Astrocyte (in vitro differentiated cells and primary cell): ENCODE results near the gene BORCS5. TPM values are rescaled to one million over a fixed set of nuclear protein-coding genes. Genes with fewer than 3 reads are reported as not detected.

Source experiments
- DNase-seq: peaks from one replicate; pipeline ENCODE4 v3.0.0-alpha.2; 2010; ENCODE audit warnings: low read depth
- FAIRE-seq: peaks from 2 replicates; lab custom pipeline; 2011; peaks lifted over from hg19 to GRCh38; lab: Jason Lieb, UNC
- H2AFZ ChIP-seq: 2 replicates; pipeline ENCODE4 v1.6.0; 2012; ENCODE audit warnings: low read depth, low read length, inconsistent platforms
- H3K27ac ChIP-seq: 2 replicates; pipeline ENCODE4 v1.5.1; 2011; ENCODE audit warnings: low read depth, low read length, inconsistent platforms
- H3K27me3 ChIP-seq: 2 replicates; pipeline ENCODE4 v1.6.0; 2011; ENCODE audit warnings: low read length, inconsistent platforms; ENCODE audit not compliant: insufficient read depth
- H3K36me3 ChIP-seq: 2 replicates; pipeline ENCODE4 v1.5.1; 2011; ENCODE audit warnings: low read length, inconsistent platforms; ENCODE audit not compliant: insufficient read depth
- H3K4me1 ChIP-seq: 2 replicates; pipeline ENCODE4 v1.5.1; 2011; ENCODE audit warnings: low read length, inconsistent platforms; ENCODE audit not compliant: insufficient read depth
- H3K4me2 ChIP-seq: 2 replicates; pipeline ENCODE4 v1.6.0; 2012; ENCODE audit warnings: low read length, inconsistent platforms
- H3K4me3 ChIP-seq: 2 replicates; pipeline ENCODE4 v1.5.1; 2011; ENCODE audit warnings: low read depth, mild to moderate bottlenecking, low read length, inconsistent platforms; ENCODE audit not compliant: insufficient read depth
- H3K79me2 ChIP-seq: 2 replicates; pipeline ENCODE4 v1.6.0; 2012; ENCODE audit warnings: mild to moderate bottlenecking, low read length, inconsistent platforms; ENCODE audit not compliant: insufficient read depth
- H3K9ac ChIP-seq: 2 replicates; pipeline ENCODE4 v1.6.0; 2012; ENCODE audit warnings: mild to moderate bottlenecking, low read length, inconsistent platforms
- H3K9me3 ChIP-seq: 2 replicates; pipeline ENCODE4 v1.5.1; 2012; ENCODE audit warnings: low read depth, mild to moderate bottlenecking, low read length, inconsistent platforms; ENCODE audit not compliant: insufficient read depth
- H4K20me1 ChIP-seq: 2 replicates; pipeline ENCODE4 v1.6.0; 2012; ENCODE audit warnings: low read length, inconsistent platforms; ENCODE audit not compliant: insufficient read depth
- H3K27ac Mint-ChIP-seq: one replicate; pipeline ENCODE4 v1.8.0; 2021; ENCODE audit warnings: mild to moderate bottlenecking, mixed read lengths; ENCODE audit not compliant: unreplicated experiment
- H3K27me3 Mint-ChIP-seq: one replicate; pipeline ENCODE4 v1.8.0; 2021; ENCODE audit warnings: low read depth, mixed read lengths; ENCODE audit not compliant: unreplicated experiment
- H3K36me3 Mint-ChIP-seq: one replicate; pipeline ENCODE4 v1.8.0; 2021; ENCODE audit warnings: low read depth, mixed read lengths; ENCODE audit not compliant: unreplicated experiment
- H3K4me1 Mint-ChIP-seq: one replicate; pipeline ENCODE4 v1.8.0; 2021; ENCODE audit warnings: low read depth, mixed read lengths; ENCODE audit not compliant: unreplicated experiment
- H3K4me3 Mint-ChIP-seq: one replicate; pipeline ENCODE4 v1.8.0; 2021; ENCODE audit warnings: mild to moderate bottlenecking, moderate library complexity, mixed read lengths; ENCODE audit not compliant: unreplicated experiment
- H3K9me3 Mint-ChIP-seq: one replicate; pipeline ENCODE4 v1.8.0; 2021; ENCODE audit warnings: mild to moderate bottlenecking, mixed read lengths; ENCODE audit not compliant: unreplicated experiment
- CTCF ChIP-seq: IDR thresholded peaks from 2 replicates; pipeline ENCODE4 v1.5.1; 2011; ENCODE audit warnings: low read depth, mild to moderate bottlenecking, inconsistent platforms, low read length, moderate library complexity; ENCODE audit not compliant: insufficient read depth
- EZH2 ChIP-seq: IDR thresholded peaks from 2 replicates; pipeline ENCODE4 v1.6.1; 2012; ENCODE audit warnings: mild to moderate bottlenecking, low read length, inconsistent platforms; ENCODE audit not compliant: insufficient read depth
- total RNA-seq: library from RNA; stranded (reverse); gene quantifications from 2 replicates; pipeline ENCODE4 v1.2.1, GENCODE V29; 2021

BORCS5 gene
- total RNA-seq, 1 donor from 2014 or later, result 8.1 TPM

- DNase-seq, result peak; percentile 77
- no peaks in the 10 kb centered on the region for H3K79me2 ChIP-seq
- H3K4me3 ChIP-seq, result no peak overlapping the region
- H3K27ac ChIP-seq, result peak overlapping the region; percentile 51
- Mint-ChIP-seq H3K4me3 (no peak overlapping the region), H3K9me3 (no peaks in the 10 kb centered on the region), H3K36me3 (peaks cover 2% of the 10 kb centered on the region), H3K4me1 (peaks cover 14% of the 10 kb centered on the region), H3K27me3 (no peaks in the 10 kb centered on the region), H3K27ac (peak overlapping the region; percentile 60)
- no peaks in the 10 kb centered on the region for H3K36me3 ChIP-seq
- H3K9ac ChIP-seq, result no peak overlapping the region
- no peaks in the 10 kb centered on the region for H3K9me3 ChIP-seq
- peaks cover 20% of the 10 kb centered on the region for H3K4me1 ChIP-seq
- H4K20me1 ChIP-seq, result no peaks in the 10 kb centered on the region
- no peak overlapping the region for H2AFZ ChIP-seq
- no peak for FAIRE-seq
- H3K4me2 ChIP-seq, result peak overlapping the region; percentile 55
- TF ChIP-seq EZH2, result no peak
- TF ChIP-seq CTCF, result no peak
- no peaks in the 10 kb centered on the region for H3K27me3 ChIP-seq
These were observed 85.7 kb downstream of the BORCS5 start for GRCh38 chr12:12442548-12443071.

GRCh38 chr12:12443431-12443878, 86.6 kb downstream of the BORCS5 start:
- no peak overlapping the region for H3K27ac Mint-ChIP-seq

More at GRCh38 chr12:12443431-12443878, 86.6 kb downstream of the BORCS5 start:
- H3K4me3 Mint-ChIP-seq, result no peak overlapping the region
- Histone ChIP-seq H3K36me3 (no peaks in the 10 kb centered on the region), H3K27me3 (no peaks in the 10 kb centered on the region), H3K9me3 (no peaks in the 10 kb centered on the region), H3K79me2 (no peaks in the 10 kb centered on the region), H3K4me3 (no peak overlapping the region), H4K20me1 (no peaks in the 10 kb centered on the region), H3K27ac (no peak overlapping the region), H3K4me2 (no peak overlapping the region), H3K9ac (no peak overlapping the region), H2AFZ (no peak overlapping the region), H3K4me1 (peaks cover 20% of the 10 kb centered on the region)
- peaks cover 14% of the 10 kb centered on the region for H3K4me1 Mint-ChIP-seq
- H3K36me3 Mint-ChIP-seq, result peaks cover 2% of the 10 kb centered on the region
- FAIRE-seq (no peak), DNase-seq (peak; percentile 68)
- no peak for TF ChIP-seq CTCF
- TF ChIP-seq EZH2, result no peak
- no peaks in the 10 kb centered on the region for H3K27me3 Mint-ChIP-seq
- H3K9me3 Mint-ChIP-seq, result no peaks in the 10 kb centered on the region
